Skeletal muscle satellite cell (primary cell): Measurements from ENCODE around the gene BCAN.

ENCODE experiments used
- H3K27me3 ChIP-seq: 2 replicates; pipeline ENCODE4 v1.7.0; 2013; ENCODE audit warnings: low read length; ENCODE audit not compliant: control insufficient read depth, insufficient read depth
- H3K36me3 ChIP-seq: 2 replicates; pipeline ENCODE4 v1.7.0; 2013; ENCODE audit warnings: mild to moderate bottlenecking, control low read depth, low read length; ENCODE audit not compliant: insufficient read depth
- H3K4me1 ChIP-seq: 2 replicates; pipeline ENCODE4 v1.7.0; 2013; ENCODE audit warnings: low read length; ENCODE audit not compliant: control insufficient read depth, insufficient read depth
- H3K4me2 ChIP-seq: 2 replicates; pipeline ENCODE4 v1.7.0; 2013; ENCODE audit warnings: mild to moderate bottlenecking, low read length
- H3K4me3 ChIP-seq: 2 replicates; pipeline ENCODE4 v1.7.0; 2013; ENCODE audit warnings: low read length
- H3K9ac ChIP-seq: 2 replicates; pipeline ENCODE4 v1.7.0; 2013; ENCODE audit warnings: mild to moderate bottlenecking, low read depth, low read length, moderate library complexity
- H3K9me3 ChIP-seq: replicated peaks from 2 replicates; pipeline ENCODE4 v1.7.0; 2013; ENCODE audit warnings: mild to moderate bottlenecking, control low read depth, low read length

BCAN gene

DNA sequence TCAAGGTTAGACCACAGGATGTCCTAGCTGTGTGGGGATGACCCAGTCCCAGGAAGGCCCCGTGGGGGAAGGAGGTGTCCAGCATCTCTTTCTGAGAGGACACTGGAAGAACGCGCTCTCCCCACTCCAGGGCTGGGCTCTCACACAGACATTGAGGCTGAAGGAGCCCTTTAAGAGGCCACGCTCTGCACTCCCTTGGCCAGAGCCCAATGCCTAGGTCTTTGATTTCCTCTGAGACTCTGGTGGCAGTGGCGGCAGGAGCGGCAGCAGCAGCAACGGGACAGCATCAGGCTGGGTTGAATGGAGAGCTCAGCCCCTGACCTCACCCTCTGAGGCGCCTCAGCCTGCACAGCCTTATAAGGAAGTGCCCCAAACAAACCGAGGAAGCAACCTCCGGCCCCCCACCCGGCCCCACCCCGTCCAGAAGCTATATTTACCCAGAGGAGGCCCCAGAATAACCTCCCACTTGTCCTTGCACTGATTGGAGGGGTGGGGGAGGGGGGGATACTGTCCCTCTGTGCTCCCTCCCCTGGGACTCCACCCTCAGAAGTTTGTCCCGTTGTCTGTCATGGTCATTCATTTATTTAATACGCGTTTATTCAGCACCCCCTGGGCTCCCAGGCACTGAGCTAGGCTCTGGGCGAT lies 23.0 kb downstream of the BCAN start:
- H3K4me2 ChIP-seq, result peak overlapping the region; percentile 70
- H3K9ac ChIP-seq, result peak overlapping the region; percentile 77
- H3K4me1 ChIP-seq, result peaks cover 66% of the 10 kb centered on the region

DNA sequence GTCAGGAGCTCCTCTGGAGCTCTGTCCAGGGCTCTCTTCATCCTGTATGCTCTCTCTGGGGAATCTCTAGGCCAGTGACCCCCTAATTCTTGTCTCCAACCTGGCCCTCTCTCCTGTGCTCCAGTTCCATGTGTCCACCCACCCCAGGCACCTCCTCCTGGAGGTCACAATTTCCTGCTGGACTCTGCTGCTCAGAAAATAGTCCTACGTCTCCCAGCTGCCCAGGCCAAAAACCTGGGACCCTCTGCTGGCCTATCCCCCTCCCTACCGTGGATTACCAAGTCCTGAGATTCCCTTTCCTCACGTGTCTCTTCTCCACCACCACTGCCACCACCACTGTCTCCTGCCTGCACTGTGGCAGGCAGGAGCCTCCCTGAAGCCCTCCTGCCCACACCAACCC lies 23.6 kb downstream of the BCAN start:
- Histone ChIP-seq H3K4me3 (no peak overlapping the region), H3K27me3 (no peaks in the 10 kb centered on the region), H3K4me2 (peak overlapping the region; percentile 70), H3K36me3 (no peaks in the 10 kb centered on the region), H3K9ac (peak overlapping the region; percentile 77), H3K4me1 (peaks cover 61% of the 10 kb centered on the region), H3K9me3 (no peaks in the 10 kb centered on the region)

More for the DNA sequence above, 23.0 kb downstream of the BCAN start:
- Histone ChIP-seq H3K27me3 (no peaks in the 10 kb centered on the region), H3K4me3 (peak overlapping the region; percentile 56), H3K36me3 (no peaks in the 10 kb centered on the region), H3K9me3 (no peaks in the 10 kb centered on the region)

DNA sequence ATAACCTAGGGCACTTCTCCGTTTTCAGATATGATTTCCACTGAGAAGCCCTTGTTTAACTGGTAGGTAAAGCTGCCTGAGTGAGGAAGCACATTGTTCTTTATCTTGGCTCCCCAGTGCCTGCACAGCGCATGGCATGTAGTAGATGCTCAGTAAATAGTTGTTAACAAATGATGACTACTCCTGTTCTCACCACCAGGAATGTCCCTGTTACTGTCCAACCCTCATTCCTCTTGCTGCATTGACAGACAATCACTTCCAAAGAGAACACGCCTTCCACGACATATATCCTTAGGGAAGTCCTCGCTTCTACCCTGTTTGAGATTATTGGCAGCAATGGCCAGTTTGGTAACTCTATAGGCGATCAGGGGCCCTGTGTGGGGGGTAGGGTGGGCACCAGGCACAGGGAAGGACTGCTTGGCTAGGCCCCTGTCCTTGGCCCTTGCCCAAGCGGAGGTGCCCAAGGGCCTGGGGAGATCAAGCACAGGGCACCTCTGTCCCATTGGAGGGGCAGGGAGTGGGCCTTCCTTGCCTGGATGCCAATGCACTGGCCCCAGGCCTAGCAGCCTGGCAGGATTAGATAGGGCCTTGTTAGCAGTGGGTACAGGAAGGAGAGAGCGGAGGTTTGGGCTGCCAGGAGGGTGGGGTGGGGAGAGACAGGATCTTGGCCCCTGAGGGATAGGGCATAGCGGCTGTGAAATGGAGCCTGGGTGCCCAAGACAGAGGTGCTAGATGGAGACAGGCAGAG lies 25.1 kb downstream of the BCAN start:
- no peak overlapping the region for H3K9ac ChIP-seq

DNA sequence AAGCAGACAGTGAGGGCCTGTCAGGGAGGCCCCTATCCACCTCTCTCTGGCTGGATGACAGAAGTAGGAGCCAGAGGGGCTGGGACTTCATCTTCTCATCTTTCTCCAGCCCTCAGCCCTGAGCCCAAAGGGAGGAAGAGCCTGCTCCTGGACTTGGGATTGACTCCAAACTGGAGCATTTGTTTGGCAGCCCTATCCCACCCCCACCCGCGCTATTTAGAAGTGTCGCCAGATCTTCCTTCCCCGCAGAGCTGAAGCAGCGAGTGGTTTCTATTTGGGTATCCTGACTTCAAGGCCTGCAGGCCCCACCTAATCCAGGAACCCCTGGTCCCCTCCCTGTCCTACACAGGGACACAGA lies 25.7 kb downstream of the BCAN start:
- Histone ChIP-seq H3K4me3 (no peak overlapping the region), H3K4me2 (no peak overlapping the region), H3K4me1 (peaks cover 41% of the 10 kb centered on the region), H3K27me3 (peaks cover 8% of the 10 kb centered on the region), H3K36me3 (peaks cover 9% of the 10 kb centered on the region), H3K9ac (no peak overlapping the region), H3K9me3 (no peaks in the 10 kb centered on the region)

More for the DNA sequence above, 25.1 kb downstream of the BCAN start:
- no peaks in the 10 kb centered on the region for H3K9me3 ChIP-seq
- H3K27me3 ChIP-seq, result peaks cover 6% of the 10 kb centered on the region
- H3K4me1 ChIP-seq, result peaks cover 46% of the 10 kb centered on the region
- H3K4me3 ChIP-seq, result no peak overlapping the region
- H3K4me2 ChIP-seq, result no peak overlapping the region
- H3K36me3 ChIP-seq, result peaks cover 8% of the 10 kb centered on the region

DNA sequence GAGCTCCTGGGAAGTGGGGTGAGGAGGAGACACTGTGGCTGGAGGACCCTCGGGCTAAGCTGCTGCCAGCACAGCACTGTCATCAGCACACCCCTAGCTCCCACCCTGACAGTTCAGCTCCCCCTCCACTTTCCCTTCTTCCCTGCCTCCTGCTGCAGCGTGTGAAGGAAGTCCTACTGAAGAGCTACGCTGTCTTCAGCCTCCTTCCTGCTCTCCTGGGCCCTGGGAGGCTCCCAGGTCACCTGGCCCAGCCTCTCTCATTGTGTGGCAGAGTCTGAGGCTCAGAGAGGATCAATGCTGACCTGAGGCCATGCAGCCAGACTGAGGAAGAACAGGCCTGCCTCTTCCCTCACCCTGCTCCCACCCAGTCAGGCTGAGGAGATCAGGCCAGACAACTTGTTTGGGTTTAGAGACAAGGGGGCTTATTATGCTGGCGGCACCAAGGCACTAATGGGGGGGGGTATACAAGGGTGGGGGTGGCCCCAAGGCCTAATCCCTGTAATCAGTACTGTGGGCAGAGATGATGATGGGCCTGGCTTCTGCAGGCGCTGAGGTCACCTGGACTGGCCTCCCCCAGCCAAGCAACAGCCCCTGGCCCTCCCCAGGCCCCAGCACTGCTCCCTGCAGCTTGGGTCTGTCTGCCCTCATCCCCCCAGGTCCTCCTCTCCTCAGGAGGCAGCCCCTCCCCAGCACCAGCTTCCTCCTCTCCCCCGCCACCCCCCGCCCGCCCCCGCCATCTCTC lies 26.2 kb downstream of the BCAN start:
- Histone ChIP-seq H3K9ac (no peak overlapping the region), H3K4me3 (no peak overlapping the region), H3K4me2 (no peak overlapping the region), H3K27me3 (peaks cover 8% of the 10 kb centered on the region), H3K4me1 (peaks cover 35% of the 10 kb centered on the region), H3K36me3 (peaks cover 14% of the 10 kb centered on the region), H3K9me3 (no peaks in the 10 kb centered on the region)

DNA sequence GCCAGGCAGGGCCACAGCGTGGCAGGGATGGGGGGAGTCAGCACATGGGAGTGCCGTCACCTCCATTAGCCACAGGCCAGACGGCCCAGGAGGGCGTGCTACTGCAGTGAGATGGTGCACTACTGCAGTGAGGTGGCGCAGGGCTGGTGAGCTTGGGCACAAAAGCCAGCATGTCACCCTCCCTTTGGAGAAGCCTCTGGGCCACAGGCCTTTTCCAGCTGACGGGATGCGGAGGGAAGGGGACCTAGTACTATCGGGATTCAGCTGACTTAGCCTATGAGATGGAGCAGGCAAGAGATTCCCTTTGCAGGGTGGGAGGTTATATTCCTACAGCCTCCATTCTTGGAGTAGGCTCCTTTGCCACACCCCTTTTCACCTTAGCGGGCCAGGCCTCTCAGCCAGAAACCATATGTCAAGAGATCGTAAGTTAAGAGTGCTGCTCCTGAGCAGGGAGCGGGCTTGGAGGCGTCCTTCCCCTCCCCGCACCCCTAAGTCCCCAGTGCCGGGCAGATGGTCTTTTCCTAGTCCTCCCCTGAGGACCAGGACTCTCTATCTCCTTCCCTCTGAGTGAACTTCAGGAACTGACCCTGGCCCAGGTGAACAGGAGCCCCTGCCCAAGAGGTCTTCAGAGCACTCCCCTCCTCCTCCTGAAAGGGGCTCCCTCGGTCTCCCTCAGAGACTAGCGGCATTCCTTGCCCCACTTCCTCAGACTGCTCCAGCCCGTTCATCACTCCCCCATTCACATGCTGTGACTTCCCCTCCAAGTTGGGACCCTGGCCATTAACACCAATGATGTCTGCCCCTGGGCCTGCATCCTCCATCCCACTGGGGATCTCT lies 27.1 kb downstream of the BCAN start:
- H3K27me3 ChIP-seq, result peaks cover 8% of the 10 kb centered on the region
- peaks cover 14% of the 10 kb centered on the region for H3K36me3 ChIP-seq
- no peaks in the 10 kb centered on the region for H3K9me3 ChIP-seq
- peaks cover 35% of the 10 kb centered on the region for H3K4me1 ChIP-seq
- no peak overlapping the region for H3K4me2 ChIP-seq
- H3K9ac ChIP-seq, result no peak overlapping the region
- no peak overlapping the region for H3K4me3 ChIP-seq

DNA sequence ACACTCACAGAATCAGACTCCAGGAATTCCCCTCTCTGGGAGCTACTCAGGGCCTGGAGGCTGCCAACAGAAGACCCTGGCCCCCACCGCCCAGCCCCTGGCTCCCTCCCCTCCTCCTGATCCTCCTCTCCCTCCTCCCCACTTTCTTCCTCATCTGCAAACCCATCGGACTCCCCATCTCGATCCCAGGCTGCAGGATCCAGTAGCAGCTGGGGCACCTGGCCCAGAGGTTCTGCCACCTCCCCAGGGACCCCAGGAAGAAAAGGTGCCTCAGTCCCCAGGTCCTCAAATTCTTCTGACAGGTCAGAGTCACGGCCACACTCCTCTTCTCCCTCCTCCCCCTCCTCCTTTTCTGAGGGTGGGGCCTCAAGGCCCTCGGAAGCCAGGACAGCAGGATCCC lies 27.9 kb downstream of the BCAN start:
- Histone ChIP-seq H3K4me1 (peaks cover 35% of the 10 kb centered on the region), H3K27me3 (peaks cover 8% of the 10 kb centered on the region), H3K4me2 (no peak overlapping the region), H3K9me3 (no peaks in the 10 kb centered on the region), H3K4me3 (no peak overlapping the region), H3K36me3 (peaks cover 14% of the 10 kb centered on the region), H3K9ac (no peak overlapping the region)

DNA sequence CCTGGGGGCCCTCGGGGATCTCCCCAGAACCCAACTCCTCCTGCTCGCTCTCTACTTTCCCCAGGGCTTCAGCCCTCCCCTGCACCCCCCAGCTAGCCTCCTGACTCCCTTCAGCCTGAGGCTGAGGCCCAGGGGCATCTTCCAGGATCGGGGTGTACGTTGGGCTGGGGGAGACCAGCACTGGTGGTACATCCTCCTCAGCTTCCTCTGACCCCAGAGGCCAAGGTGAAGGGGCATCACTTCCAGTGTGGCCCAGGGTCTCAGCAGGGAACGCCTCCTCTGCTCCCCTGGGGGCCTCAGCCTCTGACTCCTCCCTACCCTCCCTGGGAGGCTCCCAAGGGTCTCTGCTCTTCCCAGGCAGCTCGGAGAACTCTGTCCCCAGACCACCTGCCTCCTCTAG lies 28.4 kb downstream of the BCAN start:
- Histone ChIP-seq H3K9me3 (no peaks in the 10 kb centered on the region), H3K9ac (no peak overlapping the region), H3K36me3 (peaks cover 14% of the 10 kb centered on the region), H3K4me2 (no peak overlapping the region), H3K27me3 (peaks cover 8% of the 10 kb centered on the region), H3K4me1 (peaks cover 35% of the 10 kb centered on the region), H3K4me3 (no peak overlapping the region)

DNA sequence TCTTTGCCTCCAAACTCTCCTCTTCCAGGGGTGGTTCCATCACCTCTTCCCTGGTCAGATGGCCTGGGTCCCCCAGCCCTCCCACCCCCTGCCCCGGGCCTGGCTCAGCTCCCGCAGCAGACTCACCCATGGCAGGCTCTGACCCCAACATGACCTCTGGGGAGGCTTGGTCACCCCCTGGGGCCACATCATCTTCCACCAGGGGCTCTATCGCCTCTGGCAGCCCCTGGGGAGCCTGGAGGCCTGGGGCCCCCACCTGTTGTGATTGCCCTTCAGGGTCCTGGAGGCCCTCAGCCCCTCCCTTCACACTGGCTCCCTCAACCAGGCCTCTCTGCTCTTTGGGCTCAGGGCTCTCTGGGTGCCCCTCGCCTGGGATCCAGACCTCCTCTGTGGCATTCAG lies 28.9 kb downstream of the BCAN start:
- H3K36me3 ChIP-seq, result peaks cover 14% of the 10 kb centered on the region
- H3K4me3 ChIP-seq, result no peak overlapping the region
- peaks cover 31% of the 10 kb centered on the region for H3K4me1 ChIP-seq
- H3K27me3 ChIP-seq, result peaks cover 8% of the 10 kb centered on the region
- H3K9ac ChIP-seq, result no peak overlapping the region
- H3K9me3 ChIP-seq, result no peaks in the 10 kb centered on the region
- no peak overlapping the region for H3K4me2 ChIP-seq

DNA sequence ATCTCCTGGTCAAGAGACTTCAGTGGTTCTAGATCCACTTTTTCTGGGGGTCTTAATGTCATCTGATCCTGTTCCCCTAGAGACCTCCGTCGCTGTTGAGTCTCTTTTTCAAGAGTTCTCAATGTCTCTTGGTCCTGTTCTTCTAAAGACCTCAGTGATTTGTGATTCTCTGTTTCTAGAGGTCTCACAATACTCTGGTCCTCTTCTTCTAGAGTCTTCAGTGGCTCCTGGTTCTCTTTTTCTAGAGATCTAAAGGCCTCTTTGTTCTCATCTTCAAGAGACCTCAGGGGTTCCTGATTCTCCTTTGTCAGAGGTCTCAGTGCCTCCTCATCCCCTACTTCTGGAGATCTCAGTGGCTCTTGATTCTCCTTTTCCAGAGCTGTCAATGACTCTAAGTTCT lies 29.9 kb downstream of the BCAN start:
- Histone ChIP-seq H3K9me3 (no peaks in the 10 kb centered on the region), H3K27me3 (peaks cover 8% of the 10 kb centered on the region), H3K9ac (no peak overlapping the region), H3K4me3 (no peak overlapping the region), H3K4me1 (peaks cover 32% of the 10 kb centered on the region), H3K36me3 (peaks cover 14% of the 10 kb centered on the region), H3K4me2 (no peak overlapping the region)
